Endothelial cell of umbilical vein (primary cell): ENCODE measurements around the gene ASB10. TPM values are rescaled to one million over a fixed set of nuclear protein-coding genes. Genes with fewer than 3 reads are reported as not detected.

Experiments used
- BruUV-seq: library from RNA; stranded (reverse); fragments of 400-500 nt; replicated peaks from 2 replicates; lab custom pipeline; 2021; lab: Mats Ljungman, UMichigan
- CTCF ChIA-PET: fragments of 300-600, 350-600 bp; sonication (Branson Sonifier 250); formaldehyde crosslinking; loops from one replicate; lab custom pipeline; 2021; ENCODE audit warnings: antibody characterized with exemption, inconsistent platforms; lab: Charles Lee
- POLR2A ChIA-PET: fragments of 300-600, 350-600 bp; sonication (Branson Sonifier 250); formaldehyde crosslinking; loops from one replicate; lab custom pipeline; 2021; ENCODE audit warnings: antibody characterized with exemption, inconsistent platforms; lab: Charles Lee
- DNase-seq: peaks from one replicate; pipeline ENCODE4 v3.0.0-alpha.2; 2011; ENCODE audit warnings: low read depth, low spot score
- FAIRE-seq: peaks from 2 replicates; lab custom pipeline; 2011; peaks lifted over from hg19 to GRCh38; lab: Jason Lieb, UNC
- H2AFZ ChIP-seq: 2 replicates; pipeline ENCODE4 v1.6.0; 2012; ENCODE audit warnings: low read depth, low read length, control low read depth, inconsistent platforms
- H3K27ac ChIP-seq: 2 replicates; pipeline ENCODE4 v1.5.1; 2011; ENCODE audit warnings: low read depth, mild to moderate bottlenecking, control low read depth, low read length, moderate library complexity; ENCODE audit not compliant: insufficient read depth
- H3K27me3 ChIP-seq, 2 experiments: 2 replicates each; pipeline versions ENCODE4 v1.6.0 to v1.6.1; 2011; ENCODE audit warnings: low read length in 2 of 2, mixed read lengths in 1 of 2; ENCODE audit not compliant: control insufficient read depth in 2 of 2, insufficient read depth in 2 of 2
- H3K36me3 ChIP-seq, 2 experiments: 2 replicates in 1 of 2; 3 replicates in 1 of 2; pipeline ENCODE4 v1.5.1; 2011; ENCODE audit warnings: low read length in 2 of 2, mild to moderate bottlenecking in 1 of 2, moderate library complexity in 1 of 2; ENCODE audit not compliant: control insufficient read depth in 2 of 2, insufficient read depth in 2 of 2; ENCODE audit errors: extremely low read depth in 1 of 2
- H3K4me1 ChIP-seq: 3 replicates; pipeline ENCODE4 v1.5.1; 2011; ENCODE audit warnings: mild to moderate bottlenecking, low read length; ENCODE audit not compliant: control insufficient read depth, insufficient read depth; ENCODE audit errors: extremely low read depth
- H3K4me2 ChIP-seq: 2 replicates; pipeline ENCODE4 v1.6.1; 2011; ENCODE audit warnings: low read length, control low read depth, mixed read lengths; ENCODE audit not compliant: insufficient read depth
- H3K4me3 ChIP-seq, 3 experiments: fragments of 200-600 bp in 1 of 3; sonication (generic), shearing (Covaris generic) in 1 of 3; replicated peaks in 1 of 3; 2 replicates each; pipeline ENCODE4 v1.5.1; 2011 to 2016; ENCODE audit warnings: control low read depth in 3 of 3, low read length in 3 of 3, mild to moderate bottlenecking in 2 of 3, inconsistent platforms in 1 of 3, low read depth in 1 of 3, moderate library complexity in 1 of 3; ENCODE audit not compliant: insufficient read depth in 1 of 3
- H3K79me2 ChIP-seq: 2 replicates; pipeline ENCODE4 v1.6.0; 2012; ENCODE audit warnings: low read length, inconsistent platforms; ENCODE audit not compliant: control insufficient read depth, insufficient read depth
- H3K9ac ChIP-seq: replicated peaks from 2 replicates; pipeline ENCODE3; 2011; ENCODE audit warnings: low read length, control low read depth; ENCODE audit not compliant: insufficient read depth; ENCODE audit errors: extremely low read depth
- H3K9me1 ChIP-seq: replicated peaks from 3 replicates; pipeline ENCODE4 v1.6.0; 2011; ENCODE audit warnings: mild to moderate bottlenecking, low read length; ENCODE audit not compliant: control insufficient read depth, insufficient read depth; ENCODE audit errors: extremely low read depth
- H3K9me3 ChIP-seq: replicated peaks from 2 replicates; pipeline ENCODE4 v1.5.1; 2012; ENCODE audit warnings: low read length, inconsistent platforms; ENCODE audit not compliant: control insufficient read depth, insufficient read depth
- H4K20me1 ChIP-seq: replicated peaks from 2 replicates; pipeline ENCODE3; 2011; ENCODE audit warnings: mild to moderate bottlenecking, low read length; ENCODE audit not compliant: control insufficient read depth, insufficient read depth; ENCODE audit errors: extremely low read depth
- CTCF ChIP-seq, 2 donors: IDR thresholded peaks; 1 replicate in 1 of 2; 2 replicates in 1 of 2; pipeline ENCODE4 v1.5.1; 2011; ENCODE audit warnings: low read length in 2 of 2, mild to moderate bottlenecking in 2 of 2, moderate library complexity in 2 of 2, control low read depth in 1 of 2, inconsistent platforms in 1 of 2, low read depth in 1 of 2; ENCODE audit not compliant: insufficient read depth in 1 of 2; ENCODE audit errors: extremely low read depth in 1 of 2
- EZH2 ChIP-seq: IDR thresholded peaks from 2 replicates; pipeline ENCODE4 v1.6.1; 2012; ENCODE audit warnings: borderline replicate concordance, low read depth, mild to moderate bottlenecking, moderate library complexity, low read length, inconsistent platforms; ENCODE audit not compliant: severe bottlenecking
- FOS ChIP-seq: IDR thresholded peaks from 2 replicates; pipeline ENCODE4 v1.6.1; 2011; ENCODE audit warnings: mild to moderate bottlenecking, low read length, moderate library complexity, borderline replicate concordance; ENCODE audit not compliant: insufficient read depth
- GATA2 ChIP-seq: IDR thresholded peaks from 2 replicates; pipeline ENCODE4 v1.7.0; 2011; ENCODE audit warnings: low read depth, mild to moderate bottlenecking, moderate library complexity, mixed read lengths, low read length; ENCODE audit not compliant: insufficient read length, insufficient read depth
- JUN ChIP-seq: IDR thresholded peaks from 2 replicates; pipeline ENCODE4 v1.6.1; 2011; ENCODE audit warnings: borderline replicate concordance, low read depth; ENCODE audit not compliant: insufficient read length, insufficient read depth
- MYC ChIP-seq: IDR thresholded peaks from one replicate; pipeline ENCODE4 v1.6.1; 2011; ENCODE audit warnings: mild to moderate bottlenecking, low read depth, low read length
- POLR2A ChIP-seq: IDR thresholded peaks from 2 replicates; pipeline ENCODE4 v1.6.1; 2012; ENCODE audit warnings: low read depth, mild to moderate bottlenecking, control low read depth, low read length
- POLR2AphosphoS5 ChIP-seq: IDR thresholded peaks from 2 replicates; pipeline ENCODE4 v1.6.1; 2012; ENCODE audit warnings: low read depth, mild to moderate bottlenecking, control low read depth, low read length, moderate library complexity; ENCODE audit not compliant: insufficient read depth
- dilution Hi-C: fragments of 300-500 bp; cut with MboI; formaldehyde crosslinking; loops from one replicate; pipeline ENCODE4 v1.15.0; 2019; ENCODE audit warnings: low sequenced_read_pairs; ENCODE audit not compliant: extremely low pct_ligation_motif_present
- intact Hi-C: fragments of 100-400 bp; cut with micrococcal nuclease; formaldehyde crosslinking; loops from one replicate; pipeline ENCODE4 v1.10.0; 2022
- polyA plus RNA-seq, 4 experiments: library from polyadenylated mRNA; depleted of rRNA in 3 of 4; stranded (reverse) in 3 of 4; unstranded in 1 of 4; fragments of >200 nt; gene quantifications; 2 replicates each; pipeline versions ENCODE4 v1.2.1 to v1.2.3, GENCODE V29; 2011 to 2012; ENCODE audit warnings: missing spikeins in 1 of 4
- total RNA-seq: library from RNA; stranded (reverse); gene quantifications from 2 replicates; pipeline ENCODE4 v1.2.3, GENCODE V29; 2021
- TF ChIP-seq, protein P1 (sequence below): IDR thresholded peaks from 2 replicates; pipeline ENCODE4 v1.6.1; 2011; ENCODE audit not compliant: insufficient read depth, insufficient read length

The ASB10 gene
- total and polyA plus RNA-seq, 2 donors (not counting 3 experiments of a cell fraction or from before 2014, with no cell fraction given) = not detected

GRCh38 chr7:151139791-151140190 lies 47.3 kb downstream of the ASB10 start:
- H3K4me1 ChIP-seq = no peaks in the 10 kb centered on the region
- H3K9me1 ChIP-seq = no peaks in the 10 kb centered on the region
- no peak overlapping the region for H3K27ac ChIP-seq
- dilution Hi-C loops = no loop called here
- ChIA-PET POLR2A (no interaction called here), CTCF (interaction anchor here (1.1 to 2.2 kb wide), 5 partner anchors 8 to 104 kb away, joined by 3 to 17 read pairs (median 3); no protein-coding TSS in a partner anchor)
- H3K9me3 ChIP-seq = no peaks in the 10 kb centered on the region
- DNase-seq = no peak
- no peak overlapping the region for H3K9ac ChIP-seq
- H3K27me3 ChIP-seq = no peaks in the 10 kb centered on the region
- H3K4me3 ChIP-seq = no peak overlapping the region
- BruUV-seq = no TSS peak
- no peak overlapping the region for H2AFZ ChIP-seq
- H4K20me1 ChIP-seq = no peaks in the 10 kb centered on the region
- H3K4me2 ChIP-seq = no peak overlapping the region
- intact Hi-C loops = no loop called here
- H3K79me2 ChIP-seq = no peaks in the 10 kb centered on the region
- TF ChIP-seq POLR2AphosphoS5 (no peak), CTCF (IDR thresholded peaks at IDR 0.05; ENCODE audit: extremely low read depth in 1 of 2, insufficient read depth in 1 of 2, low read depth in 1 of 2, low read length in 2 of 2) (no peak), JUN (no peak), MYC (no peak), FOS (no peak), POLR2A (no peak), EZH2 (no peak), GATA2 (no peak)
- TF ChIP-seq, protein P1, sequence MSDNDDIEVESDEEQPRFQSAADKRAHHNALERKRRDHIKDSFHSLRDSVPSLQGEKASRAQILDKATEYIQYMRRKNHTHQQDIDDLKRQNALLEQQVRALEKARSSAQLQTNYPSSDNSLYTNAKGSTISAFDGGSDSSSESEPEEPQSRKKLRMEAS = no peak
- H3K36me3 ChIP-seq = peaks cover 5 to 67% of the 10 kb centered on the region in 2 experiments
- FAIRE-seq = no peak
